Left ventricle myocardium inferior (tissue), 1 donor: ENCODE results near the gene OGA. TPM values are rescaled to one million over a fixed set of nuclear protein-coding genes. Genes with fewer than 3 reads are reported as not detected.

ENCODE experiments used
- DNase-seq: peaks from one replicate; pipeline ENCODE4 v3.0.0-alpha.2; 2020
- H3K27ac ChIP-seq: fragments of 200-600 bp; replicated peaks from 2 replicates; pipeline ENCODE4 v1.8.0; 2021
- H3K27me3 ChIP-seq: fragments of 200-600 bp; 2 replicates; pipeline ENCODE4 v1.8.0; 2021; ENCODE audit warnings: low read depth
- H3K36me3 ChIP-seq: fragments of 200-600 bp; 2 replicates; pipeline ENCODE4 v1.8.0; 2021
- H3K4me1 ChIP-seq: fragments of 200-600 bp; 2 replicates; pipeline ENCODE4 v1.8.0; 2021
- H3K4me3 ChIP-seq: fragments of 200-600 bp; 2 replicates; pipeline ENCODE4 v1.8.0; 2021; ENCODE audit warnings: mild to moderate bottlenecking, moderate library complexity
- H3K9me3 ChIP-seq: fragments of 200-600 bp; replicated peaks from 2 replicates; pipeline ENCODE4 v1.8.0; 2021
- intact Hi-C: fragments of 100-400 bp; cut with micrococcal nuclease; formaldehyde crosslinking; loops from one replicate; pipeline ENCODE4 v1.11.0; 2022
- long read RNA-seq: library from polyadenylated mRNA; unstranded; transcript quantifications from one replicate; pipeline ENCODE4 v2.0.0, GENCODE V29; 2021
- total RNA-seq: library from RNA; stranded (reverse); fragmentation: NEBNext Ultra II Directional; extraction: Animal tissue kit (Norgen Biotek cat#: 25700); gene quantifications from one replicate; pipeline ENCODE4 v1.2.1, GENCODE V29; 2021
- TF ChIP-seq, protein P1 (sequence below): fragments of 200-600 bp; IDR thresholded peaks from 2 replicates; pipeline ENCODE4 v1.8.0; 2021; ENCODE audit warnings: antibody characterized with exemption, mild to moderate bottlenecking, borderline replicate concordance
- donor health status: DM: no; HTN: yes; CAD: no; lungs with severe emphysema.

Gene OGA
- total RNA-seq: 96.3 TPM
- long read RNA-seq, full-length matches to known transcripts: 24 of 66 reads
- long read RNA-seq, partial matches to known transcripts: 31 of 66 reads
- long read RNA-seq, other reads (novel, unspliced or antisense): 11 of 66 reads

- no peaks in the 10 kb centered on the region for H3K9me3 ChIP-seq
- H3K4me3 ChIP-seq: peak within 1 kb of the TSS; percentile 89
- H3K36me3 ChIP-seq: peaks cover under 1% of the 10 kb centered on the region
- peak; percentile 98 for DNase-seq
- TF ChIP-seq, protein P1, sequence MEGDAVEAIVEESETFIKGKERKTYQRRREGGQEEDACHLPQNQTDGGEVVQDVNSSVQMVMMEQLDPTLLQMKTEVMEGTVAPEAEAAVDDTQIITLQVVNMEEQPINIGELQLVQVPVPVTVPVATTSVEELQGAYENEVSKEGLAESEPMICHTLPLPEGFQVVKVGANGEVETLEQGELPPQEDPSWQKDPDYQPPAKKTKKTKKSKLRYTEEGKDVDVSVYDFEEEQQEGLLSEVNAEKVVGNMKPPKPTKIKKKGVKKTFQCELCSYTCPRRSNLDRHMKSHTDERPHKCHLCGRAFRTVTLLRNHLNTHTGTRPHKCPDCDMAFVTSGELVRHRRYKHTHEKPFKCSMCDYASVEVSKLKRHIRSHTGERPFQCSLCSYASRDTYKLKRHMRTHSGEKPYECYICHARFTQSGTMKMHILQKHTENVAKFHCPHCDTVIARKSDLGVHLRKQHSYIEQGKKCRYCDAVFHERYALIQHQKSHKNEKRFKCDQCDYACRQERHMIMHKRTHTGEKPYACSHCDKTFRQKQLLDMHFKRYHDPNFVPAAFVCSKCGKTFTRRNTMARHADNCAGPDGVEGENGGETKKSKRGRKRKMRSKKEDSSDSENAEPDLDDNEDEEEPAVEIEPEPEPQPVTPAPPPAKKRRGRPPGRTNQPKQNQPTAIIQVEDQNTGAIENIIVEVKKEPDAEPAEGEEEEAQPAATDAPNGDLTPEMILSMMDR: no peak
- intact Hi-C loops: no loop called here
- peak within 1 kb of the TSS; percentile 97 for H3K27ac ChIP-seq
- H3K4me1 ChIP-seq: peaks cover 63% of the 10 kb centered on the region
- no peaks in the 10 kb centered on the region for H3K27me3 ChIP-seq
Observed at GRCh38 chr10:101818119-101818871, at the start of gene OGA. OGA (minus strand) TSS chr10:101818444; CDS start chr10:101818022, 422 bp downstream.

DNA sequence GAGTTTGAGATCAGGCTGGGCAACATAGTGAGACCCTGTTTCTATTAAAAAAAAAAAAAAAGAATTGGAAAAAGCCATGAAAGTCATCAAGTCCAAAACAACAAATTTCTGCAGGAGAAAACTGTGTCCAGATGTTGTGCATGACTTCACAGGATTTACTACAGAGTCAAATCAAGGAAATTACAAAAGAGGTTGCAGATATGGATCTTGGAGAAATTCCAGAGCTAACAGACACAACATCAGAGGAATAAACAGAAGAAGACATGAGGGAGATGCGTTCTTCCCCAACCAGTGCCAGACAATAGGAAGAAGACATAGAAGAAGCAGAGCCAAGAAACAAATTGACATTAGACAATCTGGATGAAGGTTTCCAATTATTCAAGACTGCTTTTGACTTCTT is 49.7 kb upstream of the OGA start:
- H3K27ac ChIP-seq: no peak overlapping the region
- no peak overlapping the region for H3K4me3 ChIP-seq
- intact Hi-C loops: no loop called here
- peaks cover 6% of the 10 kb centered on the region for H3K36me3 ChIP-seq
- no peak for DNase-seq
- TF ChIP-seq, protein P1: no peak
- no peaks in the 10 kb centered on the region for H3K27me3 ChIP-seq
- no peaks in the 10 kb centered on the region for H3K9me3 ChIP-seq
- no peaks in the 10 kb centered on the region for H3K4me1 ChIP-seq

DNA sequence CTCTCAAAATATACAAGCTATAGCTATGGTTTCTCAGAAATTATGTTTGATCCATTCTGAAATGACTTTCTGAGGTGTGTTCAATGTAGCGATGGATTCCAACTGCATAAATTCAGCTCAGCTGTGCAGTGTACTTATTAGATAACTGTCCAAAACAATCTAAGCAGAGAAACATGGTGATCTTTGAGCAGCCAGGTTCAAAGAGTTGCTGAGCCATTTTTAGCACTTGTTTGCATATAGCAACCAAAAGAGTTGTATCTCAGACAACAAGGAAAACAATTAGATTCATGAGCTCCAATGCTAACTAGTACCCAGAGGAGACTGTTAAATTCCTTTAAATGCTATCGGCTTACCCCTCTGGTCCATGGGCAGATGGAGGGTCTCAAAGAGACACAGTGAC is 41.3 kb upstream of the OGA start:
- Histone ChIP-seq H3K27me3 (no peaks in the 10 kb centered on the region), H3K27ac (peak overlapping the region; percentile 85), H3K9me3 (peaks cover 13% of the 10 kb centered on the region), H3K4me3 (peak overlapping the region; percentile 26), H3K4me1 (peaks cover 38% of the 10 kb centered on the region), H3K36me3 (peaks cover 12% of the 10 kb centered on the region)
- TF ChIP-seq, protein P1: no peak
- DNase-seq: no peak
- intact Hi-C loops: no loop called here

GRCh38 chr10:101858723-101859500 is 40.7 kb upstream of the OGA start:
- peak overlapping the region; percentile 85 for H3K27ac ChIP-seq
- intact Hi-C loops: no loop called here
- TF ChIP-seq, protein P1: no peak

DNA sequence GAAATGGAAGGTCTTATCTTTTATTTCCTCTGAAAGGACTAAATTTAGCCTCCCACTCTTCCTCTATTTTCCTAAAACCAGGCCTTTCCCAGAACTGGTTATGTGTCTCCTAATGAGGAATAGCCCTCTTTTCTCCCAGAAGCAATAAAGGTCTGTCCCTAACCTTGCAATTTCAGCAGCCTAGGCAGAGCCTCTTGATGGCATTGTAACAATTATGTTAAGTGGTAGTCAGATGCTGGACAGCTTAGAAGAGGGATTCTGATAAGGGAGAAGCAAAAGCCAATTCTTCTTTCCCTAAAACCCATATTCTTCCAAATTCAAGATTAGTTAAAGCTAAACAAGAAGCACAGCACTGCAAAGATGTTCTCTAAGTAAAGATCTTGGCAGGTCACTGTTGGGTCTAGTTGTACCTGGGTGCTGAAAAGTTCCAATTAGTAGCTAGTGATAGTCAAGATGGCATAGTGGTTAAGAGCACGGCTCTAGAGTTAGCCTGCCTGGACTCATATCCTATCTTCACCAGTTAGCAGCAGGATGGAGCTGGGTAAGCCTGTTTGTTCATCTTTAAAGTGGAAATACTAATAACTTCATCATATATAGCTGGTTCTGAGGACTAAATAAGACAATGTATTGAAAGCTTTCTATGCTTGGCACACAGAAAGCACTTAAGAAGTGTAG is 39.7 kb upstream of the OGA start:
- intact Hi-C loops: no loop called here
- TF ChIP-seq, protein P1: no peak
- Histone ChIP-seq H3K27me3 (no peaks in the 10 kb centered on the region), H3K4me1 (peaks cover 38% of the 10 kb centered on the region), H3K27ac (peak overlapping the region; percentile 85), H3K4me3 (no peak overlapping the region), H3K36me3 (peaks cover 11% of the 10 kb centered on the region), H3K9me3 (peaks cover 13% of the 10 kb centered on the region)
- no peak for DNase-seq

More at GRCh38 chr10:101858723-101859500, 40.7 kb upstream of the OGA start:
- peak overlapping the region; percentile 26 for H3K4me3 ChIP-seq
- peaks cover 13% of the 10 kb centered on the region for H3K9me3 ChIP-seq
- no peaks in the 10 kb centered on the region for H3K27me3 ChIP-seq
- H3K4me1 ChIP-seq: peaks cover 38% of the 10 kb centered on the region
- no peak for DNase-seq
- H3K36me3 ChIP-seq: peaks cover 12% of the 10 kb centered on the region
